GM18526 (cell line): ENCODE data around the gene RFX1.

Experiments
- POLR2A ChIP-seq: IDR thresholded peaks from 3 replicates; pipeline ENCODE4 v1.6.1; 2011; ENCODE audit not compliant: insufficient read length; ENCODE audit errors: extremely low read depth

The RFX1 gene

DNA sequence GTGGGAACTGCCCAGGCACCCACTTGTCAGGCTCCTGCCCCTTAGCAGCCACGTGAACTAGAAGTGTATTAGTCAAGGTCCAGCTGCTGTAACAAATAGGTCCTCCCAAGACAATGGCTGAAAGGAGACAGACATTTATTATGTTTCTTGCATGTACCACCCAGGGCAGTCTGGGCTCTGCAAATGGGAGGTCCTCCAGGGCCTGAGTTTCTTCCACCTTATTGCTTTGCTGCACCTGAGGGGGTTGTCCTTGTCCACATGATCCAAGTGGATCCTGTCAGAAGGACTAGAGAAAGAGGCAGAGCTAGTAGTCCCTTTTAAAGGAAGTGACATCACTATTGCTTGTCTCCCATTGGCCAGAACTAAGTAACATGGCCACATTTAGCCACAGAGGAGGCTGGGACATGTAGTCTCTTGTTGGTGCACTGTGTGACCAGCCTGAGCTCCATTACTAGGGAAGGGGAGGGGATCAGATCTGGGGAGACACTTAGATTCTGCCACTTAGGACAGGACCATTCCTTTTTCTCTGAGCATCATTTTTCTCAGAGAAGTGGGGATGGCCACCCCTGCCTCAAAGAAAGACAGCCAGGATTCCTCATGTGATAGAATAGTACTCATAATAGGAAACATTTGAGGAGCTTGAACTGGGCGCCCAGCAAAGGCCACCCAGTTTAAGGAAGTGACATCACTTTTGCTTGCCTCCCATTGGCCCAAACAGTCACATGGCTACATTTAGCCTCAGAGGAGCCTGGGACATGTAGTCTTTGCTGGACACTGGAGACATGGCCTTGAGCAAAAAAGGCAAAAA, 85.0 kb downstream of the RFX1 start:
- TF ChIP-seq POLR2A: no peak

DNA sequence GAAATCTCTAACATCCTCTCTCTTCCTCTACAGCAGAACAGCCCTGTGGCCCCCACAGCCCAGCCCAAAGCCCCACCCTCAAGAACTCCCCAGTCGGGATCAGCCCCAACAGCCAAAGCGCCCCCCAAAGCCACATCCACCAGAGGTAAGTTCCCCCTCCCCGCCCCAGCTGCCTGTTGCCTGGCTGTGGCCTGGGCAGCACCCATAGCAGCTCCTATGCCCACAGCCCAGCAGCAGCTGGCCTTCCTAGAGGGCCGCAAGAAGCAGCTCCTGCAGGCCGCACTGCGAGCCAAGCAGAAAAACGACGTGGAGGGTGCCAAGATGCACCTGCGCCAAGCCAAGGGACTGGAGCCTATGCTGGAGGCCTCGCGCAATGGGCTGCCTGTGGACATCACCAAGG, 85.6 kb downstream of the RFX1 start:
- no peak for TF ChIP-seq POLR2A

DNA sequence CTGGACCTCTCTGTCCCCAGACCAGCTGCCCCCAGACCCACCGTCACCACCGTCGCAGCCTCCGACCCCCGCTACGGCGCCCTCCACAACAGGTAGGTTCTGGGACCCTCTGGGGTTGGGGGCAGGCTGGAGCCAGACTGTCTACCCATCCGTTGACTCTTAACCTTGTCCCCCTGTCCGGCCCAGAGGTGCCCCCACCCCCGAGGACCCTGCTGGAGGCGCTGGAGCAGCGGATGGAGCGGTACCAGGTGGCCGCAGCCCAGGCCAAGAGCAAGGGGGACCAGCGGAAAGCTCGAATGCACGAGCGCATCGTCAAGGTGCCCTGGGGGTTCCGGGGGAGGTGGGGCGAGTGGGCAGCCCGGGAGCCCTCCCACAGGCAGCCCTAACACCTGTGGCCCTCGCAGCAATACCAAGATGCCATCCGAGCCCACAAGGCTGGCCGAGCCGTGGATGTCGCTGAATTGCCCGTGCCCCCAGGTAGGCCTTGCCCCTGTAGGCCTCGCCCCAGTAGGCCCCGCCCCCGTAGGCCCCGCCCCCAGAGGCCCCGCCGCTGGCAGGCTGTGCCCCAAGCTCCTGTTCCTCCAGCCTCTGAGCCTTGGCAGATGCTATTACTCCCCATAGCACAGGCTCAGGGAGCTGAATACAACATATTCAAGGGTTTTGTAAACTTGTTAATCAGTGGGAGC, 87.3 kb downstream of the RFX1 start:
- no peak for TF ChIP-seq POLR2A

DNA sequence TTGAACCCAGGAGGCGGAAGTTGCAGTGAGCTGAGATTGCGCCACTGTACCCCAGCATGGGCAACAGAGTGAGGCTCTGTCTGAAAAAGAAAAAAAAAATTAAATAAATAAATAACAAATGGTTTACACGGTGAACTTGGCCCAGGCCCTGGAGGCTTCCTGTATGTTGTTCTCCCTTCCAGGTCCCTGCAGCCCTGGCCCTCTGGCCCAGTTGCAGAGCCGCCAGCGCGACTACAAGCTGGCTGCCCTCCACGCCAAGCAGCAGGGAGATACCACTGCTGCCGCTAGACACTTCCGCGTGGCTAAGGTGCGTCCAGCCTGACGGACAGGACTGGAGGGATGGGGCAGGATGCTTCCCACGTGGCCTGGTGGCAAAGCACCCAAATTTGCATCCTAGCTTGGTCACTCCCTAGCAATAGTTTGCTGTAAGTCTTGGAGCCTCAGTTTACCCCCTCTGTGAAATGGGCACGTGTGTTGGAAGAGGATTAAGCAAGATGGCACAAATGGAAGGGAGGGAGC, 88.2 kb downstream of the RFX1 start:
- no peak for TF ChIP-seq POLR2A

DNA sequence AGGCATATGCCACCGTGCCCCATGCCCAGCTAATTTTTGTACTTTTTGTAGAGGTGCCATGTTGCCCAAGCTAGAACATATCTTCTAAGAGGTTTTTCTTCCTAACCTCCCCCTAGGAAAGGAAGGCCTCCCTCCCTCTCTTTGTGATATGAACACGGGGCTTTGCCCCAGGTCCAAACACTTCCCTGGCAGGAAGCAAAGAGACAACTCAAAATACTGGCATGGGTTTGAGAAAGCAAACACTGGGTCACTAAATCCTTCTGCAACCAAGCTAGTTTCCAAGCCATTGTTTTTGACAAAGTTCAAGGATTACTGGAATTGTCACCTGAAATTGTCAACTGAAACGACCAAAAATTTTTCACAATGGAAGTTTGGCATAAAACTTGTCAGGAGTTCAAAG, 91.3 kb downstream of the RFX1 start:
- no peak for TF ChIP-seq POLR2A

DNA sequence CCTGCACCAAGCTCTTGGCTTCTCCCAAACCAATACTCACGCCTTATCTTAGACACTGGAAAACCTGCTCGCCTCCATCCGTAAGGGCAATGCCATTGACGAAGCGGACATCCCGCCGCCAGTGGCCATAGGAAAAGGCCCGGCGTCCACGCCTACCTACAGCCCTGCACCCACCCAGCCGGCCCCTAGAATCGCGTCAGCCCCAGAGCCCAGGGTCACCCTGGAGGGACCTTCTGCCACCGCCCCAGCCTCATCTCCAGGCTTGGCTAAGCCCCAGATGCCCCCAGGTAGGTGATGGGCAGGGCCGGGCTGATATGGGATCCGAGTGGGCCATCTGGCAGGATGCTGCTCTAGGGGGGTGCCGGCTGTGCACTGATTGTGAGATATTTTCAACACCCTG, 92.8 kb downstream of the RFX1 start:
- no peak for TF ChIP-seq POLR2A
